Upper lobe of left lung (tissue), 6 donors: ENCODE results near the gene AFF3. TPM values are rescaled to one million over a fixed set of nuclear protein-coding genes. Genes with fewer than 3 reads are reported as not detected.

Source experiments
- ATAC-seq, 2 donors: fragments of 200-7000 bp; cut with Tn5 transposase; one replicate each; pipeline ENCODE4 v1.9.1; 2022; ENCODE audit warnings: mild to moderate bottlenecking in 2 of 2, moderate library complexity in 2 of 2; ENCODE audit not compliant: low FRiP score in 2 of 2
- DNase-seq, 2 donors: peaks; one replicate each; pipeline ENCODE4 v3.0.0-alpha.2; 2019 to 2020
- H3K27ac ChIP-seq, 4 donors: fragments of 200-600 bp; sonication (generic); one replicate each; pipeline ENCODE4 v1.5.1; 2016 to 2019
- H3K27me3 ChIP-seq, 4 donors: fragments of 200-600 bp; sonication (generic); one replicate each; pipeline ENCODE4 v1.5.1; 2017 to 2019
- H3K36me3 ChIP-seq, 4 donors: fragments of 200-600 bp; sonication (generic); one replicate each; pipeline ENCODE4 v1.5.1; 2016 to 2019
- H3K4me1 ChIP-seq, 4 donors: fragments of 200-600 bp; sonication (generic); one replicate each; pipeline ENCODE4 v1.5.1; 2018 to 2019
- H3K4me3 ChIP-seq, 4 donors: fragments of 200-600 bp; sonication (generic); one replicate each; pipeline ENCODE4 v1.5.1; 2017 to 2019; ENCODE audit warnings: mild to moderate bottlenecking in 2 of 4, moderate library complexity in 1 of 4
- H3K9me3 ChIP-seq, 4 donors: fragments of 200-600 bp; sonication (generic); one replicate each; pipeline ENCODE4 v1.5.1; 2018 to 2019
- EP300 ChIP-seq, 4 donors: sonication (generic); formaldehyde crosslinking; IDR thresholded peaks; one replicate each; pipeline ENCODE4 v1.5.1; 2017; ENCODE audit warnings: antibody characterized with exemption in 4 of 4, control low read depth in 2 of 4
- POLR2A ChIP-seq, 4 donors: fragments of 450-650 bp; IDR thresholded peaks; one replicate each; pipeline ENCODE4 v1.5.1; 2016 to 2017; ENCODE audit warnings: antibody characterized with exemption in 4 of 4, mild to moderate bottlenecking in 2 of 4
- POLR2AphosphoS5 ChIP-seq, 2 donors: sonication (generic); formaldehyde crosslinking; IDR thresholded peaks; one replicate each; pipeline ENCODE4 v1.5.1; 2017; ENCODE audit warnings: antibody characterized with exemption in 2 of 2
- WGBS, 2 donors: methylation state at CpG; one replicate each; pipeline ENCODE4 v1.1.5; 2017 to 2018; 5-methylcytosine and 5-hydroxymethylcytosine counted together
- total RNA-seq, 6 donors: library from RNA; depleted of rRNA in 4 of 6; stranded (reverse); fragments of >200 nt in 4 of 6; gene quantifications; one replicate each; pipeline versions ENCODE4 v1.1.0 to v1.2.1, GENCODE V29; 2016 to 2021
- TF ChIP-seq, protein P1 (sequence below), 6 experiments: fragments of 450-650 bp in 4 of 6; fragments of 200-600 bp in 2 of 6; sonication (generic) in 2 of 6; IDR thresholded peaks; one replicate each; pipeline ENCODE4 v1.5.1; 2016 to 2019; ENCODE audit warnings: antibody characterized with exemption in 6 of 6
- donor health status: DM: no; HTN: no; CAD: no; lungs with moderate emphysema.
- donor health status: DM: no; HTN: yes; CAD: no; lungs with severe emphysema.

AFF3 gene
- total RNA-seq, 6 donors from 2014 or later = 21.0 to 195 (median 47.9) TPM

- Histone ChIP-seq H3K4me3 (no peak overlapping the region), H3K4me1 (no peaks in the 10 kb centered on the region), H3K36me3 (peaks cover 0 to 11% (median 4%) of the 10 kb centered on the region in 4 donors), H3K27ac (no peak overlapping the region), H3K27me3 (no peaks in the 10 kb centered on the region), H3K9me3 (no peaks in the 10 kb centered on the region)
- ATAC-seq (no peak), DNase-seq (no peak)
- no peak for TF ChIP-seq POLR2A (IDR thresholded peaks at IDR 0.05)
- TF ChIP-seq, protein P1, sequence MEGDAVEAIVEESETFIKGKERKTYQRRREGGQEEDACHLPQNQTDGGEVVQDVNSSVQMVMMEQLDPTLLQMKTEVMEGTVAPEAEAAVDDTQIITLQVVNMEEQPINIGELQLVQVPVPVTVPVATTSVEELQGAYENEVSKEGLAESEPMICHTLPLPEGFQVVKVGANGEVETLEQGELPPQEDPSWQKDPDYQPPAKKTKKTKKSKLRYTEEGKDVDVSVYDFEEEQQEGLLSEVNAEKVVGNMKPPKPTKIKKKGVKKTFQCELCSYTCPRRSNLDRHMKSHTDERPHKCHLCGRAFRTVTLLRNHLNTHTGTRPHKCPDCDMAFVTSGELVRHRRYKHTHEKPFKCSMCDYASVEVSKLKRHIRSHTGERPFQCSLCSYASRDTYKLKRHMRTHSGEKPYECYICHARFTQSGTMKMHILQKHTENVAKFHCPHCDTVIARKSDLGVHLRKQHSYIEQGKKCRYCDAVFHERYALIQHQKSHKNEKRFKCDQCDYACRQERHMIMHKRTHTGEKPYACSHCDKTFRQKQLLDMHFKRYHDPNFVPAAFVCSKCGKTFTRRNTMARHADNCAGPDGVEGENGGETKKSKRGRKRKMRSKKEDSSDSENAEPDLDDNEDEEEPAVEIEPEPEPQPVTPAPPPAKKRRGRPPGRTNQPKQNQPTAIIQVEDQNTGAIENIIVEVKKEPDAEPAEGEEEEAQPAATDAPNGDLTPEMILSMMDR (IDR thresholded peaks at IDR 0.05) = no peak
- TF ChIP-seq EP300 (IDR thresholded peaks at IDR 0.05) = no peak
- TF ChIP-seq POLR2AphosphoS5 (IDR thresholded peaks at IDR 0.05) = no peak
- 95 to 98% methylated on average over 9 of the region's 9 CpGs for WGBS, 2 donors
These were observed 543.9 kb downstream of the AFF3 start for GRCh38 chr2:99598441-99598840.

DNA sequence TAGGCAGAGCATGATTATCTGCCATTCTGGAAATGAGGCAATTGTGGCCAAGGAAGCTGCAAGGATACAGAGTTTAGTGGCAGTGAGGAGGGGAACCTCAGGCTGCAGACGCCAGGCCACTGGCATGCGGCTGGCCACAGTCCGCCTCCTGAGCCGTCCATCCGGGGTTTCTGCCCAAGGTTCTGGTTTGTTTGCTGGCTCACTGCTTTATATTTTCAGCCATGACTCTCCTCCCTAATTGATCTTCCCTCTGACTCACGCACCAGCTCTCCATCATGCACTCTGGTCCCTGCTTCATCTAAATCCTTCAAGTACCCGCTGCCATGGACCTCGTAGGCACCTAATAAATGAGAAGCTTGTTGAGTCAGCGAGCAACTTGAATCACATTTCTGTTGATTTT is 544.8 kb downstream of the AFF3 start:
- Histone ChIP-seq H3K9me3 (no peaks in the 10 kb centered on the region), H3K27ac (no peak overlapping the region), H3K4me1 (no peaks in the 10 kb centered on the region), H3K27me3 (no peaks in the 10 kb centered on the region), H3K4me3 (no peak overlapping the region), H3K36me3 (peaks cover 0 to 15% (median 6%) of the 10 kb centered on the region in 4 donors)
- DNase-seq = peak in 1 of 2 donors; percentile 53
- TF ChIP-seq POLR2A (IDR thresholded peaks at IDR 0.05) (no peak), EP300 (IDR thresholded peaks at IDR 0.05) (no peak), POLR2AphosphoS5 (IDR thresholded peaks at IDR 0.05) (no peak)
- TF ChIP-seq, protein P1 (IDR thresholded peaks at IDR 0.05) = no peak
- ATAC-seq = no peak
- 91 to 96% methylated on average over 7 to 9 of the region's 9 CpGs for WGBS, 2 donors

DNA sequence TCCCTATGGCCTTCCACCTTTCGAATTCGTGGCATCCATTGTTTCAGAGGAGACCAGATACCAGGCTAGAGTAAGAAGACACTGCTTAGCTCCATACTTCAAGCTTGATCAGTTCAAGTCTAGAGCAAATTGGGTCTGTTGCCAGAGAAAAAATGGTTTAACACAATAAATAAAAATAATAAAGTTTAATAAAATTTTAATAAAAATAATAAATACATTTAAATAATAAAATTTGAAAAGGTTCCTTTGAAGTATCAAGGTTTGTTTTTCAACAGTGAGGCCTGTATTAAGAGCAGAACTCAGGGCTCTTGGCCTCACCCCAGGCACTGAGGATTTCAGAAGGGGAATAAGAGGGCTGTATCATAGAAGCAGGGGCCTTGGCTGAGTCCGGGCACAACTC is 547.0 kb downstream of the AFF3 start:
- no peak overlapping the region for H3K27ac ChIP-seq
- WGBS, 2 donors = 93 to 97% methylated on average over 3 of the region's 3 CpGs
- no peak for TF ChIP-seq POLR2AphosphoS5 (IDR thresholded peaks at IDR 0.05)
- TF ChIP-seq EP300 (IDR thresholded peaks at IDR 0.05) = no peak
- TF ChIP-seq, protein P1 (IDR thresholded peaks at IDR 0.05) = no peak
- TF ChIP-seq POLR2A (IDR thresholded peaks at IDR 0.05) = no peak

GRCh38 chr2:99593692-99594427 is 548.5 kb downstream of the AFF3 start:
- Histone ChIP-seq H3K27ac (no peak overlapping the region), H3K36me3 (peaks cover 0 to 10% (median 5%) of the 10 kb centered on the region in 4 donors), H3K27me3 (no peaks in the 10 kb centered on the region), H3K4me1 (no peaks in the 10 kb centered on the region), H3K9me3 (no peaks in the 10 kb centered on the region), H3K4me3 (no peak overlapping the region)
- ATAC-seq = no peak
- peak in 1 of 2 donors; percentile 81 for DNase-seq
- WGBS, 2 donors = 91 to 92% methylated on average over 54 of the region's 54 CpGs
- TF ChIP-seq POLR2AphosphoS5 (IDR thresholded peaks at IDR 0.05) (no peak), POLR2A (IDR thresholded peaks at IDR 0.05) (no peak), EP300 (IDR thresholded peaks at IDR 0.05) (no peak)
- TF ChIP-seq, protein P1 (IDR thresholded peaks at IDR 0.05) = no peak

More for the DNA sequence above, 547.0 kb downstream of the AFF3 start:
- DNase-seq (no peak), ATAC-seq (no peak)
- Histone ChIP-seq H3K9me3 (no peaks in the 10 kb centered on the region), H3K36me3 (peaks cover 0 to 8% (median 5%) of the 10 kb centered on the region in 4 donors), H3K27me3 (no peaks in the 10 kb centered on the region), H3K4me3 (no peak overlapping the region), H3K4me1 (no peaks in the 10 kb centered on the region)

- WGBS, 2 donors = 76 to 83% methylated on average over 3 of the region's 3 CpGs
- no peak for TF ChIP-seq EP300 (IDR thresholded peaks at IDR 0.05)
- no peak for TF ChIP-seq POLR2AphosphoS5 (IDR thresholded peaks at IDR 0.05)
- Histone ChIP-seq H3K27ac (no peak overlapping the region), H3K4me1 (no peaks in the 10 kb centered on the region), H3K4me3 (no peak overlapping the region), H3K36me3 (peaks cover 0 to 14% (median 6%) of the 10 kb centered on the region in 4 donors), H3K9me3 (no peaks in the 10 kb centered on the region), H3K27me3 (no peaks in the 10 kb centered on the region)
- DNase-seq (no peak), ATAC-seq (no peak)
These were observed 565.6 kb downstream of the AFF3 start for GRCh38 chr2:99576775-99577174.
